Cerebellar cortex (tissue), 1 donor: ENCODE results near the gene PTCH1.
A peak's percentile ranks its signal among the peaks of the same experiment; 100 is the strongest.

Source experiments
- DNase-seq: peaks from one replicate; pipeline ENCODE4 v3.0.0-alpha.2; 2015; ENCODE audit warnings: low spot score

Gene PTCH1

DNA sequence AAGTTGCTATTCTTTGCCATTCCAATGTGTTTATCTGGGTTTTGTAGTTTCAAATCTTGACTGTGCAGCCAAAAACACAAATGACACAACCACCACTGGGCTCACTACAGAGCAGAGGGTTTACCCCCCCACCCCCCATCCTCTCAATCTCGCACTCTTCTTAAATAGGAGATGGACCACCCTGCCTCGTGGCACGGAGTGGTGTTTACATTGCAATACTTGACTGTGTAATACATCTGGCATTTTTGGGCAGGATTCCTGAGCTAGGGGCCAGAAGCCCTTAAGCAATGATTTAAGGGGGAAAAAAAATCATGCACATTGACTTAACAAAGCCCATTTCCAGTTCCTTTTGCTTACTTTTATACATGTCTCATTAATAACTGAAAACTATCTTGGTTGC, 19.0 kb downstream of the PTCH1 start:
- no peak for DNase-seq

GRCh38 chr9:95496687-95497086, 20.1 kb downstream of the PTCH1 start:
- DNase-seq: no peak

DNA sequence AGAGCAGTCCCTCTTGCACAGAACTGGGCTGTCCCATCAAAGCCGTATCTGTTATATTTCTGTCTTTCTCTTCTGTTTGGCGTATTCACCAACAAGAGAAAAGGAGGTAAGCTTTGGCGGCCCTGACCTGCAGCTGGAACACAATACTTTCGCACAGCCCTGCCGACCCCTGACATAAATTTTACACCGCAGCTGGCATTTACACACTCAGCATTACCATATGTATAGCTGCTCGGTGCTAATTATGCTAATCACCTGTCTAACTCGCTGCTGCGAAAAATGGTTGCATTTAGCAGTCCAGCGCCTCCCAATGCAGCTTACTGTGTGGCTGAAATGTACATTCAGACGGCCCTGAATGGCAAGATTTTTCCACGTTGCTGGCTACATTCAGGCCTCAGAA, 20.8 kb downstream of the PTCH1 start:
- peak; percentile 43 for DNase-seq

GRCh38 chr9:95495529-95495928, 21.2 kb downstream of the PTCH1 start:
- no peak for DNase-seq

DNA sequence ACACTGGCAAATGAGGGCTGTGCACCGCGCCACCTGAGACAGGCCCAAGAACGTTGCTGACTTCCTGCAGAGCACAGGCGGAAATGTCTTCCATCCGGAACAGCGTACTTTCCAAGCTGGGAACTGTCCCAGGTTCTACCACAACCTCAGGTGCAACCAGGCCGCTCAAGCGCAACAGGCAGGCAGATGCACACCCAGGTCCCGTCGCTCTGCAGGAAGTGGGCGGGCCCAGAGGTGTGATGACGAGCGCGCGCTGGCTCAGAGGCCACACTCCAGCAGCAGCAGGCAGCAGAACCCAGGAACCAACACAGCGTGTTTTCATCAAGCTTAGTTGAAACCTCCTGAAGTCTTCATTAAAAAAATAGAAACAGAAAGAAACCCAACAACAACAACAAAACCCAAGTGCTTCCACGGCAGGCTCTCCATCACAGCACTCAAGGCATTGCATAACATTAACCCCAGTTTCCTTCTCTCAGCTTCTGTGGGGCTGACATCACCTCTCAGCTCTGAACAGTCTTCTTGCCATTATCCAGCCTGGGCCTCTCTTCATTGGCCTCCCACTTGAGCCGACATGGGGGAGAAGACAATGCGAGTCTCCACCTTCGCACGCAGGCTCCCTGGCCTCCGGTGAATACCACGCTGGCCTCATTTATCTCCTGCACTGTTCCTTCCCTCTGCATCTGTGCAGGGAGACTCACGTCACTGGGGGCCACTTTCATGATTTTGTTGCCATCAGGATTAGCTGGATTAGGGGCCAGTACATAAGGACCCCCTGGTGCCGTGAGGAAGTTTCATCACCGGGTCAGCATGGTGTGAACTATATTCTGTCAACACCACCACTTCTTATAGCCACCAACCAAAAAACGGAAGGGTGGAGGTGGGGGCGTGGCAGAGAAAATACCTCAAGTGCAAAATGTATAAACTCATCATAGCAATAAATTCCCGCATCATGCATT, 22.1 kb downstream of the PTCH1 start:
- no peak for DNase-seq

GRCh38 chr9:95494022-95494415, 22.8 kb downstream of the PTCH1 start:
- peak; percentile 92 for DNase-seq

DNA sequence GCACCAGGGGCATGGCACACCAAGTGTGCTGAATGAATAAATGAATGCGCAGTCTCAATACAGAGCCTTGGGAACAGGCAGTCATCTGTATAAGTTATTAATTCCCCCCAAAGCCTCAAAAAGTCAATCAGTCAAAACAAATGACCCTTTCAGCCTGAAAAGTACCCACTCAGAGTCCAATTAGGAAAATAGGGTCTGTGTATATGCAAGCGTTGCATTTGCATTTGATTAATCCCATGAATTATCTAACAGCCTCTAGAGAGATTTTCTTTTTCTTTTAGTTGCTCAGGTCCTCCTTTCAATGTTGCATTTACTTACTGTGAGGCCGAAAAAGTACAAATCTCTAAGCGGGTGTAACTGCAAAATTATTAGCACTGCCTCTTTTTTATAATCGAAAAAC, 23.4 kb downstream of the PTCH1 start:
- DNase-seq: no peak

DNA sequence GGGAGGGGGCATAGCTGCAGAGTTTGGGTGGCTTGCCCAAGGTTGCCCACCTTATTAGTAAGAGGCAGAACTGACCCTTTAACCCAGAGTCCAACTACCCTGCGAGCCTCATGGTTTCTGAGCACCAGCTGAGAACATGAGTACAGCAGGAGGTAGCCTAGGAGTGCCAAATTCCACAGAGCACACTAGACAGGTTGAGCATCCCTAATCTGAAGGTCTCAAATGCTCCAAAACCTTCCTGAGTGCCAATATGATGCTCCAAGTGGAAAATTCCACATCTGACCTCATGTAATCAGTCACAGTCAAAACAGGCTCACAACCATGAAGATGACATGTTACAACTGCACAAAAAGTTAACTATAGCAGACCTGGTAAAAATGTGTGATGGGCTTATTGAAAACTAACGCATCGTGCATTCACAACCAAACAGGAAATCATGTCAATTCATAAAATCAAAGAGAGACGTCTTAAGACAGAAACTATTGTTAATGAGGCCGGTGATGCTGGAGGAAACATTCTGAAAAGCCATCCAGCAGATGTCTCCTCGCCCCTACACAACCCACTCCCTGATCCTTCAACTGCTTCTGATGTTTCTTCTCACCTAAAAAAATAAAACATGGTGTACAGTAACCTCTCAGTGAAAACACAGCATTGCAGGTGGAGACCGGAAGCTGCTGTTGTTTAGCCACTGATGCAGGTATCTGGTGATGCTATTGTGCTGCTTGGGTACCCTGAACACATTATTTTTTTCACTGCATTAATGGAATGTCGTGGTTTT, 25.0 kb downstream of the PTCH1 start:
- DNase-seq: peak; percentile 81

GRCh38 chr9:95488954-95489353, 27.8 kb downstream of the PTCH1 start:
- DNase-seq: no peak

- DNase-seq: peak; percentile 92
Measured at GRCh38 chr9:95486318-95486717, 30.5 kb downstream of the PTCH1 start.

DNA sequence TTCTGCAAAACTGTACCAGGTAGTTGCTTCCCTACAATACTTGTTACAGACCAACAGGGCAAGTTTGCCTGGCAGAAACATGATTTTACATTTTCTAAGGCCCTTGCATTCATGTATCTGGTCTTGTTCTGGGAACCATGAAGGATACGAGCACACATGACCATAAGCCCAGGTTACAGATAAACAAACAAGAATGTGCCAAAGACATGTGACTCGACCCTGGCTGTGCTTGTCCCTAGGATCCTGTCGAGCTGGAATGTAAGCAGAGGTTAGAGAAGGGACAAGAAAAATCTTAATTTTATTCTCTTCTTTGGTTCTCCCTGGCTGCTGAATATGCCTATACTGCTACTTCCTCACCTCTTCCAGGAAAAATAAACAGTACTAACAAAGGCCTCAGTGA, 32.5 kb downstream of the PTCH1 start:
- DNase-seq: no peak

- no peak for DNase-seq
Measured at GRCh38 chr9:95483431-95483830, 33.3 kb downstream of the PTCH1 start.

GRCh38 chr9:95482621-95483020, 34.1 kb downstream of the PTCH1 start:
- DNase-seq: no peak

GRCh38 chr9:95481000-95481399, 35.8 kb downstream of the PTCH1 start:
- no peak for DNase-seq

DNA sequence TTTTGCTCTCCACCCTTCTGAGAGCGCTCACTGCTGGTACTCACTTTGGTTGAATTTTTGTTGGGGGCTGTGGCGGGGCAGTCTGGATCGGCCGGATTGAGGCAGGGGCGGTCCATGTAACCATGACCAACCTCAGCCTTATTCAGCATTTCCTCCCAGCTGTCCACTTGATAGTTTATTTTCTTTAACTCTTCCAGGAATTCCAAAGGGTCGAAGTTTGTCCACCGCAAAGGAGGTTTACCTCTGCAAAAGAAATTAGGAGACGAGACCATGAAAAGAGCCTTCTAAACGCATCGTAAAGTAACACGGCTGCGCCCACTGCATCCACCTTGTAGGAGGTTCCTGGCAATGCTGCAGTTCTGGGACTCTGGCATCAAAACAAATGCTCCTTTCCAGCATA, 36.4 kb downstream of the PTCH1 start:
- DNase-seq: no peak

DNA sequence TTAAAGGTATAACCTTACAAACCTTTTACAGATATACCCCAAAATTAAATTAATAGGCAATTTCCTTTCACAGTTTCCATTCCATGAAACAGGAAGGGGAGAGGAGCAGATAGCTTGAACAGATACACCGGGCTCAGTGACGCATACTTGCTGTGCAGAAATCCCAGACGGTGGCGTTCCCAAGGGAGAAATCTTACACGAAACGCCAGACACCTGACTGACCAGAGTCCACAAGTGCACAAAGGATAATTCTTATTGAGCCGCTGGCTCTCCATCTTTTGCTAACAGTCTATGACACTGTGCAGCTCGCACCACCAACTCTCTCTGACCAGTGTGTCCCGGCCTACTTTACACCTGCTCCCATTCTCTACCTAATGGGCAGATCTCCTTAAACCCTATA, 37.4 kb downstream of the PTCH1 start:
- no peak for DNase-seq

DNA sequence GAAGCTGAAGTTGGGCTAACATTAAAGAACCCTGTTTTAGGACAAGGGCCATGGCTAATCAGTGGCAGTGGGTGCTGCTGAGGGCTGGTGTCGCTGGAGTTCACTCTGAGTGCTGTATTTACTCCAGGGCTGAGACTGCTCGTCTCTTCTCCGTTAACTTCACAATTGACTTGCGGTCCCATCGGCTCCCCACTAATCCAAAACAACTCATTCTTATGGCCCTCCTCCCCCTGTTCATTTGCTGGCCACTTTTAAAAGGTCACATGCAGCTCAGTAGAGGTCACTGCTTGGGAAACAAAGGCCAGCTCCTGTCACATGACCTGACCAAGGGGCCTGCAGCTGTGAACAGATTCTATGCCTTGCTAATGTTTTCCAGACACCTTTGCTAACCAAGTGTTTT, 38.4 kb downstream of the PTCH1 start:
- no peak for DNase-seq

- DNase-seq: no peak
Measured at GRCh38 chr9:95477885-95478284, 38.9 kb downstream of the PTCH1 start.

- DNase-seq: peak; percentile 37
Measured at GRCh38 chr9:95477441-95477840, 39.3 kb downstream of the PTCH1 start.

GRCh38 chr9:95468791-95469190, 48.0 kb downstream of the PTCH1 start:
- DNase-seq: no peak

GRCh38 chr9:95465115-95465514, 51.7 kb downstream of the PTCH1 start:
- no peak for DNase-seq

DNA sequence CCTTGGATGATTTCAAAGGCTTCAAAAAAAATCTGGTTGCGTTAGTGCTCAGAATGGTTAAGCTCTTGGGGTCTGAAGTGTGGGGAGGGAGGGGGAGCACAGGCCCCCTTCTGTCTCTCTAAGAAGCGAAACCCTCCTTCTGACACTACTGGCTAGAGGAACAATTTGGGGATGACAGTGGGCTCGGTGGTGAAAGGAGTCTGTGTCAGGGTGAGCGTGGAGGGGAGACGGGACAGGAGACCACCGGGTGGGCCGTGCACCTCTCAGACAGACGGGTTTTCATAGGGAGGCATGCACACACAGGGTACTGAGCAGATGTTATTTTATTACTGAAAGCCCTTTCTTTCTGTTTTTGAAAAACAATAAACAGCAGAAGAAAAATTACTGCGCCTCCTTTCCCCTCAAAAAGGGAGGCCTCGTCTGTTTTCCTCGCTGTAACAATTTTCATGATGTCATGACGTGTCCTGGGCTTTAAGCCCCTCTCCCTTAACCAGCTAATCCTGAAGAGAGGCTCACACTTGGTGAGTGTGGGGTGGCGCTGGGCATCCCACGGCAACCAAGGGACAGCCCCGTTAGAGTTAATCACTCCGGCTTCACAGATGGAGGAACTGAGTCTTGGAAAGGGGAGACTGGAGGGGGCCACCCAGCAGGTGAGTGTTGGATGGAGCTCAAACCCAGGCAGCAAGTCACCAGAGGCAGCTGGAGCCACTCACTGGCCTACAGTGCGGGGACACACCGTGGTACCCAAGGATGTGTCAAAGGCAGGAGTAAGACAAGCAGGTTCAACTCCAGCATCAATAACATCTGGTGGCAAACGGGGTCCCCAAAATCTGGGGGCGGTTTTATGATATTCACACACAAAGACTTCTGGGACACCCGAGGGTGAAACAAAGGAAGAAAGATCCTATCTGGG, 53.4 kb downstream of the PTCH1 start:
- DNase-seq: no peak
